ENCODE data around the gene PROKR1.
A peak's percentile ranks its signal among the peaks of the same experiment; 100 is the strongest.
"Not testable (repeated sequence)": the region's sequence is repeated elsewhere in the genome, so short reads cannot be mapped to it uniquely, and the experiment has no call there.

Gene PROKR1

GRCh38 chr2:68643011-68643873 is at the start of gene PROKR1:
Gene PROKR1, plus strand, starts transcription at chr2:68643579. Its CDS starts 2,243 bp downstream, at chr2:68645822.
- DNase-seq, result no peak

- no peak for DNase-seq
Measured at GRCh38 chr2:68594041-68594440, 49.3 kb upstream of the PROKR1 start.

- peak; percentile 25 for DNase-seq
Measured at GRCh38 chr2:68594674-68595492, 48.5 kb upstream of the PROKR1 start.

GRCh38 chr2:68595493-68595785 is 47.9 kb upstream of the PROKR1 start:
- DNase-seq, result not testable (repeated sequence)

GRCh38 chr2:68600495-68600894 is 42.9 kb upstream of the PROKR1 start:
- not testable (repeated sequence) for DNase-seq

- no peak for DNase-seq
Measured at GRCh38 chr2:68603059-68603458, 40.3 kb upstream of the PROKR1 start.

- DNase-seq, result no peak
Measured at GRCh38 chr2:68604077-68604476, 39.3 kb upstream of the PROKR1 start.

GRCh38 chr2:68605939-68606338 is 37.4 kb upstream of the PROKR1 start:
- no peak for DNase-seq

GRCh38 chr2:68606759-68607158 is 36.6 kb upstream of the PROKR1 start:
- no peak for DNase-seq

- DNase-seq, result no peak
Measured at GRCh38 chr2:68607837-68608236, 35.5 kb upstream of the PROKR1 start.

- no peak for DNase-seq
Measured at GRCh38 chr2:68612765-68613519, 30.4 kb upstream of the PROKR1 start.

GRCh38 chr2:68620772-68621171 is 22.6 kb upstream of the PROKR1 start:
- no peak for DNase-seq

GRCh38 chr2:68623820-68624219 is 19.6 kb upstream of the PROKR1 start:
- no peak for DNase-seq

- DNase-seq, result no peak
Measured at GRCh38 chr2:68627615-68628014, 15.8 kb upstream of the PROKR1 start.

GRCh38 chr2:68632021-68632420 is 11.4 kb upstream of the PROKR1 start:
- no peak for DNase-seq

- DNase-seq, result no peak
Measured at GRCh38 chr2:68637047-68637446, 6.3 kb upstream of the PROKR1 start.

GRCh38 chr2:68643874-68644485 is 601 bp downstream of the PROKR1 start:
- no peak for DNase-seq

- no peak for DNase-seq
Measured at GRCh38 chr2:68645523-68645922, 2.1 kb downstream of the PROKR1 start.

GRCh38 chr2:68646303-68646702 is 2.9 kb downstream of the PROKR1 start:
- no peak for DNase-seq

GRCh38 chr2:68650645-68651044 is 7.3 kb downstream of the PROKR1 start:
- DNase-seq, result no peak

GRCh38 chr2:68653034-68653433 is 9.7 kb downstream of the PROKR1 start:
- DNase-seq, result no peak

- DNase-seq, result peak; percentile 10
Measured at GRCh38 chr2:68653538-68653982, 10.2 kb downstream of the PROKR1 start.

GRCh38 chr2:68658266-68658665 is 14.9 kb downstream of the PROKR1 start:
- DNase-seq, result no peak

All from activated effector memory CD4-positive, alpha-beta T cell treated with Interleukin-2 at 50 U/mL for 16 hours (primary cell).